A549 treated with Hydrocortisone at 1 μM for 4 hours (cell line): ENCODE data around the gene KCNK15. TPM values are rescaled to one million over a fixed set of nuclear protein-coding genes. Genes with fewer than 3 reads are reported as not detected.

Experiments used
- total RNA-seq: library from RNA; stranded (reverse); fragments of 200-300 nt; extraction: Qiagen RNA extraction; gene quantifications from 5 replicates; pipeline ENCODE4 v1.2.3, GENCODE V29; 2022

Gene KCNK15
- total RNA-seq: 0.31 to 0.72 TPM (median 0.53 TPM) in 5 replicates

GRCh38 chr20:44745598-44746366 lies at the start of gene KCNK15:
TSS of gene KCNK15 (plus strand) at chr20:44745865. CDS start at chr20:44745911, 46 bp downstream.

DNA sequence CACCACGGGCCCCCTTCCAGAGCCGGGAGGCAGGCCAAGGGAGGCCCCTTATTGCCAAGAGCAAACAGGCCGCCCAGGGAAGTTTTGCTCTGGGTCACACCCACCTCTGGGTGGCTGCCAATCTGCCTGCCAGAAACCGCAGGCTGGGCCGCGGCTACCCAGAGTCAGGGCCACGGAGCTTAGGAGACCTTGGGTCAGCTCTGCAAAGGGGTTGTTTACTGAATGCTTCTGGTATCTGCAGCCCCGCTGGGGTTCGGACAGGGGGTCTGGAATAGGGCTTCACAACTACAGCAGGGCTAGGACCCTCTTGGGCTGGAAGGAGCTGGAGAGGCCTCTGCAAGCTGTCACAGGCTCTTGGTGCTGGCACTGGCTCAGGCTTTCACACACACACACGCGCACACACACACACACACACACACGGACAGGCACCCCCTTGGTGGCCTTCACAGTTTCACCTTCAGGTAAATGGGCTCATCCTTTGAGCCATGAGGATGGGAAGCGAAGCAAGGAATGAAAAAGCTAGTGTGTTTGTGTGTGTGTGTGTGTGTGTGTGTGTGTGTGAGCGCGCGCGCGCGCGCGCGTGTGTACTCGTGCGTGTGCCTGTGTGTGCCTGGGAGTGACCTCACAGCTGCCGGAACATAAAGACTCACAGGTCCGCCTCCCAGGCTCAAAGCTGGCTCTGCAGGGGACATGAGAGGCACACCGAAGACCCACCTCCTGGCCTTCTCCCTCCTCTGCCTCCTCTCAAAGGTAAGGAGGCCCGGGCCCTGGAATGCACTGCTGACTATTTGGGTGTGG lies 30.8 kb upstream of the KCNK15 start, which contains the start of gene CCN5:
CCN5 (plus strand) TSS at position 669 of the 798 bp plus-strand sequence; CDS start at position 691, 22 bp downstream.

Other genes starting within 250 kb of the KCNK15 start
- gene SERINC3, start 223.8 kb upstream of the KCNK15 start, total RNA-seq: 69.0 to 94.6 TPM (median 85.3 TPM) in 5 replicates
- gene PKIG, start 163.3 kb upstream of the KCNK15 start, total RNA-seq: 30.5 to 38.0 TPM (median 37.5 TPM) in 5 replicates
- gene ADA, start 94.2 kb upstream of the KCNK15 start, total RNA-seq: 49.1 to 60.9 TPM (median 52.1 TPM) in 5 replicates
- gene CCN5, start 30.5 kb upstream of the KCNK15 start, total RNA-seq: 26.1 to 39.6 TPM (median 26.8 TPM) in 5 replicates
- gene RIMS4, start 64.7 kb downstream of the KCNK15 start, total RNA-seq: 1.5 to 2.0 TPM (median 1.8 TPM) in 5 replicates
- 188 to 221 TPM (median 199 TPM) in 5 replicates for gene YWHAB, start 139.8 kb downstream of the KCNK15 start, total RNA-seq
- 12.6 to 16.8 TPM (median 15.4 TPM) in 5 replicates for gene PABPC1L, start 164.2 kb downstream of the KCNK15 start, total RNA-seq
- 38.2 to 44.5 TPM (median 42.0 TPM) in 5 replicates for gene TOMM34, start 214.5 kb downstream of the KCNK15 start, total RNA-seq
- gene STK4, start 220.6 kb downstream of the KCNK15 start, total RNA-seq: 11.1 to 16.9 TPM (median 13.4 TPM) in 5 replicates